Kidney (tissue), 14 donors: Measurements from ENCODE around the gene DIS3L2. TPM values are rescaled to one million over a fixed set of nuclear protein-coding genes. Genes with fewer than 3 reads are reported as not detected.

ENCODE experiments used
- DNase-seq, 5 donors: peaks; one replicate each; pipeline ENCODE4 v3.0.0-alpha.2; 2013 to 2020
- FAIRE-seq: peaks from 2 replicates; lab custom pipeline; 2012; peaks lifted over from hg19 to GRCh38; lab: Jason Lieb, UNC
- H3K27ac ChIP-seq, 2 donors: one replicate each; pipeline ENCODE4 v1.7.0; 2013; ENCODE audit warnings: low read depth in 2 of 2, low read length in 2 of 2, inconsistent platforms in 1 of 2
- H3K27me3 ChIP-seq: one replicate; pipeline ENCODE4 v1.7.1; 2013; ENCODE audit warnings: low read length, inconsistent platforms; ENCODE audit not compliant: control insufficient read depth, insufficient read depth
- H3K36me3 ChIP-seq, 3 donors: one replicate each; pipeline versions ENCODE4 v1.7.0 to v1.7.1; 2013; ENCODE audit warnings: low read length in 3 of 3, control low read depth in 1 of 3, inconsistent platforms in 1 of 3; ENCODE audit not compliant: insufficient read depth in 3 of 3, control insufficient read depth in 2 of 3
- H3K4me1 ChIP-seq, 3 donors: one replicate each; pipeline versions ENCODE4 v1.7.0 to v1.7.1; 2013; ENCODE audit warnings: low read length in 3 of 3, inconsistent platforms in 1 of 3, low read depth in 1 of 3; ENCODE audit not compliant: control insufficient read depth in 2 of 3, insufficient read depth in 2 of 3
- H3K4me3 ChIP-seq, 3 donors: one replicate each; pipeline versions ENCODE4 v1.7.0 to v1.8.1; 2013; ENCODE audit warnings: low read length in 3 of 3, control low read depth in 1 of 3, inconsistent platforms in 1 of 3
- H3K9ac ChIP-seq, 3 donors: one replicate each; pipeline versions ENCODE4 v1.7.0 to v1.7.1; 2013; ENCODE audit warnings: low read length in 3 of 3, control low read depth in 1 of 3, inconsistent platforms in 1 of 3
- H3K9me3 ChIP-seq, 3 donors: one replicate each; pipeline versions ENCODE4 v1.7.0 to v1.7.1; 2013; ENCODE audit warnings: low read length in 3 of 3, control low read depth in 1 of 3, inconsistent platforms in 1 of 3; ENCODE audit not compliant: control insufficient read depth in 2 of 3, insufficient read depth in 1 of 3
- intact Hi-C: fragments of 100-400 bp; cut with DNase I; formaldehyde crosslinking; loops from one replicate; pipeline ENCODE4 v1.11.1; 2022
- polyA plus RNA-seq: library from polyadenylated mRNA; stranded (reverse); fragments of 350-450 nt; fragmentation: Illumina TruSeq; extraction: RNeasy Lipid Tissue Mini Kit (QIAGEN cat#74804); gene quantifications from one replicate; pipeline ENCODE4 v1.2.3, GENCODE V29; 2014; ENCODE audit warnings: low read depth, low replicate concordance; ENCODE audit not compliant: insufficient read depth
- total RNA-seq: library from RNA; stranded (reverse); fragmentation: NEBNext Ultra II Directional; extraction: Animal tissue kit (Norgen Biotek cat#: 25700); gene quantifications from one replicate; pipeline ENCODE4 v1.2.1, GENCODE V29; 2021
- TF ChIP-seq, protein P1 (sequence below): IDR thresholded peaks from 3 replicates; pipeline ENCODE4 v1.5.1; 2012; ENCODE audit warnings: mild to moderate bottlenecking, moderate library complexity, borderline replicate concordance; ENCODE audit not compliant: insufficient read depth; ENCODE audit errors: extremely low read depth
- donor health status: control.
- donor health status: control.
- donor health status: control.
- donor health status: control.
- donor health status: control.
- donor health status: DM: yes; HTN: yes; CAD: no.
- donor health status: Normal renal cell carcinoma (clear cell type).

DIS3L2 gene
- total and polyA plus RNA-seq, 2 donors from 2014 or later: 12.3 to 47.7 TPM

GRCh38 chr2:231932711-231932970, 28.9 kb upstream of the DIS3L2 start:
- H3K9me3 ChIP-seq: no peaks in the 10 kb centered on the region
- no peaks in the 10 kb centered on the region for H3K36me3 ChIP-seq
- no peak overlapping the region for H3K27ac ChIP-seq
- H3K9ac ChIP-seq: no peak overlapping the region
- H3K27me3 ChIP-seq: peaks cover 5% of the 10 kb centered on the region
- FAIRE-seq (no peak), DNase-seq (no peak)
- intact Hi-C loops: no loop called here
- H3K4me3 ChIP-seq: no peak overlapping the region
- no peaks in the 10 kb centered on the region for H3K4me1 ChIP-seq
- TF ChIP-seq, protein P1, sequence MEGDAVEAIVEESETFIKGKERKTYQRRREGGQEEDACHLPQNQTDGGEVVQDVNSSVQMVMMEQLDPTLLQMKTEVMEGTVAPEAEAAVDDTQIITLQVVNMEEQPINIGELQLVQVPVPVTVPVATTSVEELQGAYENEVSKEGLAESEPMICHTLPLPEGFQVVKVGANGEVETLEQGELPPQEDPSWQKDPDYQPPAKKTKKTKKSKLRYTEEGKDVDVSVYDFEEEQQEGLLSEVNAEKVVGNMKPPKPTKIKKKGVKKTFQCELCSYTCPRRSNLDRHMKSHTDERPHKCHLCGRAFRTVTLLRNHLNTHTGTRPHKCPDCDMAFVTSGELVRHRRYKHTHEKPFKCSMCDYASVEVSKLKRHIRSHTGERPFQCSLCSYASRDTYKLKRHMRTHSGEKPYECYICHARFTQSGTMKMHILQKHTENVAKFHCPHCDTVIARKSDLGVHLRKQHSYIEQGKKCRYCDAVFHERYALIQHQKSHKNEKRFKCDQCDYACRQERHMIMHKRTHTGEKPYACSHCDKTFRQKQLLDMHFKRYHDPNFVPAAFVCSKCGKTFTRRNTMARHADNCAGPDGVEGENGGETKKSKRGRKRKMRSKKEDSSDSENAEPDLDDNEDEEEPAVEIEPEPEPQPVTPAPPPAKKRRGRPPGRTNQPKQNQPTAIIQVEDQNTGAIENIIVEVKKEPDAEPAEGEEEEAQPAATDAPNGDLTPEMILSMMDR: no peak

- intact Hi-C loops: no loop called here
- H3K27me3 ChIP-seq: peaks cover 2% of the 10 kb centered on the region
- DNase-seq (no peak), FAIRE-seq (no peak)
- H3K9ac ChIP-seq: no peak overlapping the region
- TF ChIP-seq, protein P1: no peak
- no peaks in the 10 kb centered on the region for H3K36me3 ChIP-seq
- no peak overlapping the region for H3K27ac ChIP-seq
- no peaks in the 10 kb centered on the region for H3K4me1 ChIP-seq
- H3K4me3 ChIP-seq: no peak overlapping the region
- no peaks in the 10 kb centered on the region for H3K9me3 ChIP-seq
Measured at GRCh38 chr2:231932985-231933915, 28.3 kb upstream of the DIS3L2 start.

DNA sequence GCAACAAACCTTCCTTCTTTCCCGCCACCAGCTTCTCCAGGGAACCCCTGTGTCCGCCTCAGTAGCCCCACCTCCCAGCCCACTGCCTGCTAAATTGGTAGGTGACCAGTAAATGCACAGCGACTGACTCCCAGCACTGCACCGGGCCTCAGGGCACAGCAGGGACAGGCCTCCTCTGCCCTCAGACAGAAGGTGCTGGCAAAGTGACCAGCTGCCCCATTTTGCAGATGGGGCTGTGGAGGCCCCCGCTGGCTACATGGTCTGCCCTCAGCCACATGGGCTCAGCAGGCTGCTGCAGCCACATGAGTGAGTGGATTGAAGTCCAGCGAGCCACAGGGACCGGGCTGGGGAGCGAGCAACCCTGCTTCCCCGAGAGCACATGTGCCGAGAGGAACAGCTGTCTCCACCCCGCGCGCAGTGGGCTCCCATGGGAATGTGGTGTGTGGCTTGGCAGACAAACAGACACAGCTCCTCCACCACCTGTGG, 27.6 kb upstream of the DIS3L2 start:
- H3K4me3 ChIP-seq: no peak overlapping the region
- no peaks in the 10 kb centered on the region for H3K4me1 ChIP-seq
- FAIRE-seq (no peak), DNase-seq (no peak)
- H3K36me3 ChIP-seq: no peaks in the 10 kb centered on the region
- no peaks in the 10 kb centered on the region for H3K9me3 ChIP-seq
- no peaks in the 10 kb centered on the region for H3K27me3 ChIP-seq
- H3K27ac ChIP-seq: no peak overlapping the region
- intact Hi-C loops: no loop called here
- no peak overlapping the region for H3K9ac ChIP-seq
- TF ChIP-seq, protein P1: no peak
